HepG2 (cell line): ENCODE data around the gene RDH8. TPM values are rescaled to one million over a fixed set of nuclear protein-coding genes. Genes with fewer than 3 reads are reported as not detected.
A peak's percentile ranks its signal among the peaks of the same experiment; 100 is the strongest.

Experiments
- AKAP8 ChIP-seq: sonication (generic); formaldehyde crosslinking; IDR thresholded peaks from 2 replicates; pipeline ENCODE4 v1.5.1; 2020; ENCODE audit warnings: mild to moderate bottlenecking, missing genetic modification reagents
- ARID4A ChIP-seq: sonication (generic); formaldehyde crosslinking; IDR thresholded peaks from 2 replicates; pipeline ENCODE4 v1.5.0; 2020; ENCODE audit warnings: mild to moderate bottlenecking, missing genetic modification reagents, borderline replicate concordance
- CHCHD3 ChIP-seq: sonication (generic); formaldehyde crosslinking; IDR thresholded peaks from 2 replicates; pipeline ENCODE4 v1.8.0; 2022; ENCODE audit warnings: mild to moderate bottlenecking, missing genetic modification reagents, moderate library complexity
- IRF9 ChIP-seq: sonication (generic); formaldehyde crosslinking; IDR thresholded peaks from 2 replicates; pipeline ENCODE4 v1.8.0; 2022; ENCODE audit warnings: missing genetic modification reagents, mild to moderate bottlenecking, borderline replicate concordance
- NRL ChIP-seq: sonication (generic); formaldehyde crosslinking; IDR thresholded peaks from 2 replicates; pipeline ENCODE4 v1.5.0; 2020; ENCODE audit warnings: missing genetic modification reagents, mild to moderate bottlenecking, moderate library complexity, borderline replicate concordance
- ZBTB42 ChIP-seq: sonication (generic); formaldehyde crosslinking; IDR thresholded peaks from 2 replicates; pipeline ENCODE4 v1.5.0; 2020; ENCODE audit warnings: mild to moderate bottlenecking, missing genetic modification reagents
- ZBTB44 ChIP-seq: sonication (generic); formaldehyde crosslinking; IDR thresholded peaks from 2 replicates; pipeline ENCODE4 v1.4.0; 2020; ENCODE audit warnings: missing genetic modification reagents
- ZNF281 ChIP-seq: sonication (generic); formaldehyde crosslinking; IDR thresholded peaks from 2 replicates; pipeline ENCODE4 v1.4.0; 2020; ENCODE audit warnings: missing genetic modification reagents, borderline replicate concordance
- ZNF33B ChIP-seq: sonication (generic); formaldehyde crosslinking; IDR thresholded peaks from 2 replicates; pipeline ENCODE4 v1.5.1; 2020; ENCODE audit warnings: mild to moderate bottlenecking, missing genetic modification reagents
- ZNF558 ChIP-seq: sonication (generic); formaldehyde crosslinking; IDR thresholded peaks from 2 replicates; pipeline ENCODE4 v1.9.0; 2022; ENCODE audit warnings: mild to moderate bottlenecking, missing genetic modification reagents, borderline replicate concordance
- ZNF646 ChIP-seq: sonication (generic); formaldehyde crosslinking; IDR thresholded peaks from 2 replicates; pipeline ENCODE4 v1.9.0; 2021; ENCODE audit warnings: mild to moderate bottlenecking, missing genetic modification reagents
- ZNF83 ChIP-seq: sonication (generic); formaldehyde crosslinking; IDR thresholded peaks from 2 replicates; pipeline ENCODE4 v1.4.0; 2020; ENCODE audit warnings: missing genetic modification reagents, mild to moderate bottlenecking, borderline replicate concordance
- polyA plus RNA-seq, 8 experiments: library from polyadenylated mRNA; depleted of rRNA in 3 of 8; stranded (reverse) in 7 of 8; unstranded in 1 of 8; fragments of >200 nt; fragmentation: Illumina TruSeq in 4 of 8; extraction: Trizol in 4 of 8; gene quantifications; 2 replicates each; pipeline versions ENCODE4 v1.2.1 to v1.2.3, GENCODE V29; 2011 to 2016; ENCODE audit warnings: low read depth in 4 of 8, missing spikeins in 1 of 8, mixed read lengths in 1 of 8; ENCODE audit not compliant: insufficient read depth in 1 of 8
- total RNA-seq, 5 experiments: library from RNA; depleted of rRNA; stranded (reverse); fragments of >200 nt; fragmentation: Illumina TruSeq; extraction: Trizol; gene quantifications; 2 replicates each; pipeline ENCODE4 v1.2.3, GENCODE V29; 2016; ENCODE audit warnings: low read depth in 1 of 5

Gene RDH8
- total and polyA plus RNA-seq, 2 of the 13 experiments (the other 11 are each of a cell fraction or from before 2014, with no cell fraction given), result not detected

GRCh38 chr19:10001899-10002298 lies 11.4 kb upstream of the RDH8 start (continued):
- TF ChIP-seq ZNF281, result peak; percentile 22; the same call in 1 of the 2 replicates
- TF ChIP-seq CHCHD3, result no peak
- TF ChIP-seq ZNF646, result no peak
- TF ChIP-seq NRL (CRISPR knock-in tag), result 0 out of 2 replicates have a peak, but pooled peaks have one; percentile 28
- TF ChIP-seq ZNF33B (CRISPR knock-in tag), result no peak
- TF ChIP-seq ARID4A (CRISPR knock-in tag), result peak; percentile 52; the same call in 1 of the 2 replicates
- no peak for TF ChIP-seq ZBTB44 (CRISPR knock-in tag)
- TF ChIP-seq AKAP8 (CRISPR knock-in tag), result 0 out of 2 replicates have a peak, but pooled peaks have one; percentile 55
- no peak for TF ChIP-seq ZNF83 (CRISPR knock-in tag)
- TF ChIP-seq ZBTB42 (CRISPR knock-in tag), result no peak
- no peak for TF ChIP-seq IRF9 (CRISPR knock-in tag)
- TF ChIP-seq ZNF558 (CRISPR knock-in tag), result no peak
